SU-DHL-6 (cell line): ENCODE measurements around the gene CD300E.

Source experiments
- H2AFZ ChIP-seq: fragments of 200-600 bp; sonication (generic); 2 replicates; pipeline ENCODE4 v1.6.1; 2014; ENCODE audit warnings: low read depth, mild to moderate bottlenecking, moderate library complexity, mixed read lengths, antibody characterized with exemption, low read length; ENCODE audit not compliant: severe bottlenecking
- H3F3A ChIP-seq: fragments of 200-600 bp; shearing (Covaris generic); 2 replicates; pipeline ENCODE4 v1.6.0; 2016; ENCODE audit warnings: antibody characterized with exemption, mild to moderate bottlenecking; ENCODE audit not compliant: insufficient read depth
- H3K27ac ChIP-seq: fragments of 200-600 bp; sonication (generic); 2 replicates; pipeline ENCODE4 v1.5.1; 2016; ENCODE audit warnings: low read depth, mild to moderate bottlenecking, low read length, moderate library complexity, mixed read lengths
- H3K27me3 ChIP-seq: fragments of 200-600 bp; sonication (generic), shearing (Covaris generic); 2 replicates; pipeline ENCODE4 v1.6.0; 2014; ENCODE audit warnings: mild to moderate bottlenecking, low read length
- H3K36me3 ChIP-seq: fragments of 200-600 bp; sonication (generic); 2 replicates; pipeline ENCODE4 v1.6.1; 2014; ENCODE audit warnings: mild to moderate bottlenecking, low read length, mixed read lengths
- H3K4me2 ChIP-seq: fragments of 300-600, 200-600 bp; shearing (Covaris generic), sonication (generic); 2 replicates; pipeline ENCODE4 v1.6.0; 2014; ENCODE audit warnings: low read length, low read depth, mild to moderate bottlenecking; ENCODE audit not compliant: poor library complexity, severe bottlenecking
- H3K4me3 ChIP-seq: fragments of 200-600 bp; sonication (generic); 2 replicates; pipeline ENCODE4 v1.5.1; 2014; ENCODE audit warnings: antibody characterized with exemption, low read length, mild to moderate bottlenecking, mixed read lengths; ENCODE audit not compliant: insufficient read depth, poor library complexity, severe bottlenecking
- H3K79me2 ChIP-seq: fragments of 200-600 bp; sonication (generic); 2 replicates; pipeline ENCODE4 v1.6.1; 2014; ENCODE audit warnings: mild to moderate bottlenecking, low read length, moderate library complexity; ENCODE audit not compliant: insufficient read depth
- H3K9ac ChIP-seq: fragments of 200-600 bp; sonication (generic); 2 replicates; pipeline ENCODE4 v1.7.0; 2014; ENCODE audit warnings: mild to moderate bottlenecking, low read length
- H3K9me2 ChIP-seq: fragments of 200-600 bp; sonication (generic); replicated peaks from 2 replicates; pipeline ENCODE4 v1.6.1; 2014; ENCODE audit warnings: low read length; ENCODE audit not compliant: insufficient read depth
- H3K9me3 ChIP-seq: fragments of 200-600 bp; sonication (generic); 2 replicates; pipeline ENCODE4 v1.6.1; 2014; ENCODE audit warnings: low read length, mixed read lengths; ENCODE audit not compliant: insufficient read depth
- H4K20me1 ChIP-seq: fragments of 200-600 bp; sonication (generic); 2 replicates; pipeline ENCODE4 v1.6.1; 2014; ENCODE audit warnings: low read depth, mild to moderate bottlenecking, antibody characterized with exemption, low read length, moderate library complexity, mixed read lengths
- CTCF ChIP-seq: fragments of 200-600 bp; sonication (generic); IDR thresholded peaks from one replicate; pipeline ENCODE4 v1.5.1; 2017; ENCODE audit warnings: antibody characterized with exemption, mild to moderate bottlenecking, low read length, moderate library complexity; ENCODE audit not compliant: insufficient read depth, poor library complexity, severe bottlenecking
- EZH2phosphoT487 ChIP-seq: fragments of 200-600 bp; sonication (generic), shearing (Covaris generic); conservative IDR thresholded peaks from 2 replicates; pipeline ENCODE4 v1.6.1; 2018; ENCODE audit warnings: mild to moderate bottlenecking, antibody characterized with exemption, low read length, moderate library complexity, mixed read lengths

CD300E gene

DNA sequence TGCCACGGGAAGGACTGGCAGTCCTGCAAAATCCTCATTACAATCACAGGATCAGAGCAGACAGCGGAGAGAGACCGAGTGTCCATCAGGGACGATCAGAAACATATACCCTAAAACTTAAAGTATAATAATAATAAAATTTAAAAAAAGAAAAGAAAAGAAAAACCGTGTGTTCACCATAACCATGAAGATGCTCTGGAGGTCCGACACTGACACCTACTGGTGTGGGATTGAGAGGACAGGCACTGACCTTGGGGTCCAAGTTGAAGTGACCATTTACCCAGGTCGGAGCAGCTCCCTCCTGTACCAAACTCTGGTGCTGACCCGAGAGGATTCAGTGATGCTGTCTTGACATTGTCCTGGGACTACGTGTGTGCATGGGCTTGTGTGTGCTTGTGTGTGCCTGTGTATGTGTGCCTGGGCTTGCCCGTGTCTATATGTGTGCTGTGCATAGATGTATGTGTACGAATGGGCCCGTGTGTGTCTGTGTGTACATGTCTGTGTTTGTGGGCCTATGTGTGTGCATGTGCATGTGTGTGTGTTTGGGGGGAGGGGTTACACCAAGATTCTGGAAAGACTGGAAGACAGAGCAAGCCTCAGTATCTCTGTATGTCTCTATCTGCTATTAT lies 21.5 kb downstream of the CD300E start:
- H3F3A ChIP-seq = no peaks in the 10 kb centered on the region
- H3K9ac ChIP-seq = no peak overlapping the region
- H3K9me3 ChIP-seq = no peaks in the 10 kb centered on the region
- no peaks in the 10 kb centered on the region for H4K20me1 ChIP-seq
- TF ChIP-seq EZH2phosphoT487 (no peak), CTCF (no peak)
- no peak overlapping the region for H2AFZ ChIP-seq
- no peaks in the 10 kb centered on the region for H3K36me3 ChIP-seq
- no peak overlapping the region for H3K4me3 ChIP-seq
- H3K4me2 ChIP-seq = no peak overlapping the region
- H3K9me2 ChIP-seq = no peaks in the 10 kb centered on the region
- no peak overlapping the region for H3K27ac ChIP-seq
- no peaks in the 10 kb centered on the region for H3K27me3 ChIP-seq
- no peaks in the 10 kb centered on the region for H3K79me2 ChIP-seq

DNA sequence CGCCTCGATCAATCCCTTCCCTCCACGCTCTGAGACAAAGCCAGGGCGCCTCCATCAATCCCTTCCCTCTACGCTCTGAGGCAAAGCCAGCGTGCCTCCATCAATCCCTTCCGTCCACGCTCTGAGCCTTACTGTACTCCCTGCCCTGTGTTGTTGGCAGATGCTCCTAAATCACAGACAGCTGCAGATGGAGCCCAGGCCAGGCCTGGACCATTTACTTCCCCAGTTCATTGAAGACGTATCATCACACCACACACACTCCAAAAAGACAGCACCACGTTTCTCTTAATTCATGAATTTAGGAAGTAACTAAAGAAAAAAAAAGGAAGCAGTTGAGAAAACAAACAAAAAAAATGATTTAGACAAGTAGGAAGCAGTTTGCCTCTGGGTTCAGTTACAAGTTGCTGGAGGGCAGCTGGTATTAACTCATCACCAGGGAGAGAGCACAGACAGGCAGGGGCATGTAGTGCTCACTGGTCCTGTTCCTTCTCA lies 24.0 kb downstream of the CD300E start:
- Histone ChIP-seq H3K4me3 (no peak overlapping the region), H3K27me3 (no peaks in the 10 kb centered on the region), H3K79me2 (no peaks in the 10 kb centered on the region), H3K9ac (no peak overlapping the region), H2AFZ (no peak overlapping the region), H3K4me2 (no peak overlapping the region), H4K20me1 (no peaks in the 10 kb centered on the region), H3K9me3 (no peaks in the 10 kb centered on the region), H3F3A (no peaks in the 10 kb centered on the region), H3K9me2 (no peaks in the 10 kb centered on the region), H3K27ac (no peak overlapping the region), H3K36me3 (no peaks in the 10 kb centered on the region)
- no peak for TF ChIP-seq CTCF
- TF ChIP-seq EZH2phosphoT487 = no peak

- Histone ChIP-seq H3K4me2 (no peak overlapping the region), H3K79me2 (no peaks in the 10 kb centered on the region), H3K9me2 (no peaks in the 10 kb centered on the region), H3K27me3 (no peaks in the 10 kb centered on the region), H3K36me3 (no peaks in the 10 kb centered on the region), H3K27ac (no peak overlapping the region), H4K20me1 (no peaks in the 10 kb centered on the region), H3K4me3 (no peak overlapping the region), H3K9me3 (no peaks in the 10 kb centered on the region), H3K9ac (no peak overlapping the region), H2AFZ (no peak overlapping the region), H3F3A (no peaks in the 10 kb centered on the region)
- no peak for TF ChIP-seq EZH2phosphoT487
- no peak for TF ChIP-seq CTCF
Measured at GRCh38 chr17:74599023-74599399, 24.5 kb downstream of the CD300E start.
